HepG2 (cell line): ENCODE results near the gene TM4SF4. TPM values are rescaled to one million over a fixed set of nuclear protein-coding genes. Genes with fewer than 3 reads are reported as not detected.
"Not testable (repeated sequence)": the region's sequence is repeated elsewhere in the genome, so short reads cannot be mapped to it uniquely, and the experiment has no call there.

Experiments
- ATAC-seq: fragments of 200-7000 bp; cut with Tn5 transposase; 3 replicates; pipeline ENCODE4 v1.9.1; 2020; ENCODE audit warnings: mild to moderate bottlenecking, moderate library complexity
- BruUV-seq: library from RNA; stranded (reverse); fragments of 400-500 nt; replicated peaks from 2 replicates; lab custom pipeline; 2021; lab: Mats Ljungman, UMichigan
- CTCF ChIA-PET: fragments of 300-600 bp; formaldehyde crosslinking; extraction: SDS; loops from one replicate; lab custom pipeline; 2021; ENCODE audit warnings: low total read pairs, inconsistent platforms, low intra/inter-chr PET ratio; lab: Yijun Ruan, JAX
- POLR2A ChIA-PET: fragments of 350-600 bp; sonication (Branson Sonifier 250); formaldehyde crosslinking; loops from one replicate; lab custom pipeline; 2020; ENCODE audit warnings: antibody characterized with exemption, inconsistent platforms; lab: Yijun Ruan, JAX
- DNase-seq: peaks from one replicate; pipeline ENCODE4 v3.0.0-alpha.2; 2015; ENCODE audit warnings: low spot score
- FAIRE-seq: peaks from 3 replicates; lab custom pipeline; 2011; peaks lifted over from hg19 to GRCh38; lab: Jason Lieb, UNC
- H2AFZ ChIP-seq: one replicate; pipeline ENCODE4 v1.6.1; 2011; ENCODE audit warnings: low read length, inconsistent platforms
- H3K27ac ChIP-seq: fragments of 300-600 bp; 3 replicates; pipeline ENCODE4 v1.8.0; 2011; ENCODE audit warnings: mixed run types, mild to moderate bottlenecking, mixed read lengths, low read length, inconsistent platforms; ENCODE audit not compliant: insufficient read depth; ENCODE audit errors: extremely low read length
- H3K27me3 ChIP-seq, 2 experiments: fragments of 200-600 bp in 1 of 2; 2 replicates in 1 of 2; 3 replicates in 1 of 2; pipeline versions ENCODE4 v1.6.0 to v1.8.0; 2011; ENCODE audit warnings: low read length in 2 of 2, mild to moderate bottlenecking in 2 of 2, moderate library complexity in 2 of 2, inconsistent platforms in 1 of 2; ENCODE audit not compliant: insufficient read depth in 2 of 2, control insufficient read depth in 1 of 2
- H3K36me3 ChIP-seq, 2 experiments: fragments of 200-600 bp in 1 of 2; replicated peaks in 1 of 2; 2 replicates in 1 of 2; 3 replicates in 1 of 2; pipeline versions ENCODE4 v1.5.1 to v1.8.0; 2011; ENCODE audit warnings: low read length in 2 of 2, inconsistent platforms in 1 of 2; ENCODE audit not compliant: insufficient read depth in 2 of 2, control insufficient read depth in 1 of 2
- H3K4me1 ChIP-seq: 2 replicates; pipeline ENCODE4 v1.5.1; 2012; ENCODE audit warnings: low read length, inconsistent platforms; ENCODE audit not compliant: insufficient read depth
- H3K4me2 ChIP-seq: 2 replicates; pipeline ENCODE4 v1.6.0; 2011; ENCODE audit warnings: low read depth, low read length, inconsistent platforms
- H3K4me3 ChIP-seq, 3 experiments: fragments of 200-600 bp in 1 of 3; sonication (generic), shearing (Covaris generic) in 1 of 3; replicated peaks in 1 of 3; 2 replicates each; pipeline ENCODE4 v1.5.1; 2011 to 2016; ENCODE audit warnings: low read length in 3 of 3, inconsistent platforms in 2 of 3, low read depth in 2 of 3, mild to moderate bottlenecking in 2 of 3, control low read depth in 1 of 3, mixed read lengths in 1 of 3; ENCODE audit not compliant: insufficient read depth in 1 of 3
- H3K79me2 ChIP-seq: one replicate; pipeline ENCODE4 v1.6.1; 2011; ENCODE audit warnings: low read length, inconsistent platforms; ENCODE audit not compliant: insufficient read depth
- H3K9ac ChIP-seq: 2 replicates; pipeline ENCODE4 v1.6.0; 2011; ENCODE audit warnings: mild to moderate bottlenecking, low read depth, low read length, inconsistent platforms; ENCODE audit not compliant: insufficient read depth
- H3K9me3 ChIP-seq: 2 replicates; pipeline ENCODE4 v1.5.1; 2012; ENCODE audit warnings: mild to moderate bottlenecking, low read length
- H4K20me1 ChIP-seq: 2 replicates; pipeline ENCODE4 v1.6.0; 2011; ENCODE audit warnings: inconsistent platforms, mild to moderate bottlenecking, low read length, moderate library complexity; ENCODE audit not compliant: insufficient read depth
- CHD2 ChIP-seq: IDR thresholded peaks from 2 replicates; pipeline ENCODE4 v1.6.1; 2011; ENCODE audit warnings: low read depth, low read length, improper control_type of control experiment
- FOXA3 ChIP-seq: IDR thresholded peaks from 2 replicates; pipeline ENCODE4 v1.6.1; 2016; ENCODE audit warnings: missing genetic modification reagents, missing compliant biosample characterization
- KLF11 ChIP-seq: IDR thresholded peaks from 2 replicates; pipeline ENCODE4 v1.6.1; 2016; ENCODE audit warnings: missing compliant biosample characterization
- MEIS1 ChIP-seq: sonication (generic); formaldehyde crosslinking; IDR thresholded peaks from 2 replicates; pipeline ENCODE4 v1.9.0; 2021; ENCODE audit warnings: mild to moderate bottlenecking, missing genetic modification reagents, moderate library complexity, borderline replicate concordance
- POLR2AphosphoS5 ChIP-seq: IDR thresholded peaks from 2 replicates; pipeline ENCODE4 v1.6.1; 2012; ENCODE audit warnings: low read depth, low read length
- SAP130 ChIP-seq: IDR thresholded peaks from 2 replicates; pipeline ENCODE4 v1.6.1; 2016; ENCODE audit warnings: low read depth
- SMARCC2 ChIP-seq: fragments of 450-650 bp; IDR thresholded peaks from 2 replicates; pipeline ENCODE4 v1.6.1; 2017; ENCODE audit warnings: antibody characterized with exemption, mild to moderate bottlenecking
- ZBTB46 ChIP-seq: sonication (generic); formaldehyde crosslinking; IDR thresholded peaks from 2 replicates; pipeline ENCODE4 v1.4.0; 2020; ENCODE audit warnings: mild to moderate bottlenecking, missing genetic modification reagents, borderline replicate concordance
- WGBS: methylation state at CpG from one replicate; pipeline ENCODE4 v1.1.6; 2017; ENCODE audit warnings: low lambda C conversion rate; 5-methylcytosine and 5-hydroxymethylcytosine counted together
- in situ Hi-C: cut with HindIII; loops from 2 replicates; pipeline ENCODE4 v1.10.0; 2017; ENCODE audit warnings: low pct_unique_long_range_greater_than_20kb; ENCODE audit not compliant: extremely low pct_ligation_motif_present
- intact Hi-C: fragments of 100-400 bp; cut with micrococcal nuclease; formaldehyde crosslinking; loops from one replicate; pipeline ENCODE4 v1.10.0; 2022; ENCODE audit not compliant: unreplicated experiment
- polyA plus RNA-seq, 8 experiments: library from polyadenylated mRNA; depleted of rRNA in 3 of 8; stranded (reverse) in 7 of 8; unstranded in 1 of 8; fragments of >200 nt; fragmentation: Illumina TruSeq in 4 of 8; extraction: Trizol in 4 of 8; gene quantifications; 2 replicates each; pipeline versions ENCODE4 v1.2.1 to v1.2.3, GENCODE V29; 2011 to 2016; ENCODE audit warnings: low read depth in 4 of 8, missing spikeins in 1 of 8, mixed read lengths in 1 of 8; ENCODE audit not compliant: insufficient read depth in 1 of 8
- total RNA-seq, 5 experiments: library from RNA; depleted of rRNA; stranded (reverse); fragments of >200 nt; fragmentation: Illumina TruSeq; extraction: Trizol; gene quantifications; 2 replicates each; pipeline ENCODE4 v1.2.3, GENCODE V29; 2016; ENCODE audit warnings: low read depth in 1 of 5
- TF ChIP-seq, protein P1 (sequence below): sonication (generic); formaldehyde crosslinking; IDR thresholded peaks from one replicate; pipeline ENCODE4 v1.5.1; 2020; ENCODE audit warnings: mild to moderate bottlenecking, missing genetic modification reagents; ENCODE audit errors: not compliant biosample characterization

Gene TM4SF4
- total and polyA plus RNA-seq, 2 of the 13 experiments (the other 11 are each of a cell fraction or from before 2014, with no cell fraction given) = 0.63 to 0.95 TPM

GRCh38 chr3:149443545-149443912 is 31.0 kb upstream of the TM4SF4 start (continued):
- TF ChIP-seq, protein P1, sequence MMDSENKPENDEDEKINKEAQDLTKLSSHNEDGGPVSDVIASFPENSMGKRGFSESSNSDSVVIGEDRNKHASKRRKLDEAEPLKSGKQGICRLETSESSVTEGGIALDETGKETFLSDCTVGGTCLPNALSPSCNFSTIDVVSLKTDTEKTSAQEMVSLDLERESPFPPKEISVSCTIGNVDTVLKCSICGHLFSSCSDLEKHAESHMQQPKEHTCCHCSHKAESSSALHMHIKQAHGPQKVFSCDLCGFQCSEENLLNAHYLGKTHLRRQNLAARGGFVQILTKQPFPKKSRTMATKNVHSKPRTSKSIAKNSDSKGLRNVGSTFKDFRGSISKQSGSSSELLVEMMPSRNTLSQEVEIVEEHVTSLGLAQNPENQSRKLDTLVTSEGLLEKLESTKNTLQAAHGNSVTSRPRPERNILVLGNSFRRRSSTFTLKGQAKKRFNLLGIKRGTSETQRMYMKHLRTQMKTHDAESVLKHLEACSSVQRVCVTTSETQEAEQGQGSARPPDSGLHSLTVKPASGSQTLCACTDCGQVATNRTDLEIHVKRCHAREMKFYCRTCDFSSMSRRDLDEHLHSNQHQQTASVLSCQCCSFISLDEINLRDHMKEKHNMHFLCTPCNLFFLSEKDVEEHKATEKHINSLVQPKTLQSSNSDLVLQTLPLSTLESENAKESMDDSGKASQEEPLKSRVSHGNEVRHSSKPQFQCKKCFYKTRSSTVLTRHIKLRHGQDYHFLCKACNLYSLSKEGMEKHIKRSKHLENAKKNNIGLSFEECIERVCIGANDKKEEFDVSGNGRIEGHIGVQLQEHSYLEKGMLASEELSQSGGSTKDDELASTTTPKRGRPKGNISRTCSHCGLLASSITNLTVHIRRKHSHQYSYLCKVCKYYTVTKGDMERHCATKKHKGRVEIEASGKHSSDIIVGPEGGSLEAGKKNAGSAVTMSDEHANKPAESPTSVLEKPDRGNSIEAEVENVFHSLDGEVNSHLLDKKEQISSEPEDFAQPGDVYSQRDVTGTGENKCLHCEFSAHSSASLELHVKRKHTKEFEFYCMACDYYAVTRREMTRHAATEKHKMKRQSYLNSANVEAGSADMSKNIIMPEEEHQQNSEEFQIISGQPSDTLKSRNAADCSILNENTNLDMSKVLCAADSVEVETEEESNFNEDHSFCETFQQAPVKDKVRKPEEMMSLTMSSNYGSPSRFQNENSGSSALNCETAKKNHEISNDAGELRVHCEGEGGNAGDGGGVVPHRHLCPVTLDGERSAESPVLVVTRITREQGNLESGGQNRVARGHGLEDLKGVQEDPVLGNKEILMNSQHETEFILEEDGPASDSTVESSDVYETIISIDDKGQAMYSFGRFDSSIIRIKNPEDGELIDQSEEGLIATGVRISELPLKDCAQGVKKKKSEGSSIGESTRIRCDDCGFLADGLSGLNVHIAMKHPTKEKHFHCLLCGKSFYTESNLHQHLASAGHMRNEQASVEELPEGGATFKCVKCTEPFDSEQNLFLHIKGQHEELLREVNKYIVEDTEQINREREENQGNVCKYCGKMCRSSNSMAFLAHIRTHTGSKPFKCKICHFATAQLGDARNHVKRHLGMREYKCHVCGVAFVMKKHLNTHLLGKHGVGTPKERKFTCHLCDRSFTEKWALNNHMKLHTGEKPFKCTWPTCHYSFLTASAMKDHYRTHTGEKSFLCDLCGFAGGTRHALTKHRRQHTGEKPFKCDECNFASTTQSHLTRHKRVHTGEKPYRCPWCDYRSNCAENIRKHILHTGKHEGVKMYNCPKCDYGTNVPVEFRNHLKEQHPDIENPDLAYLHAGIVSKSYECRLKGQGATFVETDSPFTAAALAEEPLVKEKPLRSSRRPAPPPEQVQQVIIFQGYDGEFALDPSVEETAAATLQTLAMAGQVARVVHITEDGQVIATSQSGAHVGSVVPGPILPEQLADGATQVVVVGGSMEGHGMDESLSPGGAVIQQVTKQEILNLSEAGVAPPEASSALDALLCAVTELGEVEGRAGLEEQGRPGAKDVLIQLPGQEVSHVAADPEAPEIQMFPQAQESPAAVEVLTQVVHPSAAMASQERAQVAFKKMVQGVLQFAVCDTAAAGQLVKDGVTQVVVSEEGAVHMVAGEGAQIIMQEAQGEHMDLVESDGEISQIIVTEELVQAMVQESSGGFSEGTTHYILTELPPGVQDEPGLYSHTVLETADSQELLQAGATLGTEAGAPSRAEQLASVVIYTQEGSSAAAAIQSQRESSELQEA (CRISPR knock-in tag) = no peak
- TF ChIP-seq KLF11 (no peak), SMARCC2 (no peak), CHD2 (no peak), SAP130 (CRISPR knock-in tag) (no peak), POLR2AphosphoS5 (no peak), FOXA3 (CRISPR knock-in tag) (no peak), ZBTB46 (CRISPR knock-in tag) (no peak), MEIS1 (CRISPR knock-in tag) (no peak)

GRCh38 chr3:149444867-149445266 is 29.6 kb upstream of the TM4SF4 start:
- intact Hi-C loops, H2AFZ ChIP-seq, BruUV-seq, DNase-seq, H4K20me1 ChIP-seq, H3K36me3 ChIP-seq, ATAC-seq, in situ Hi-C loops, H3K9ac ChIP-seq, H3K79me2 ChIP-seq, H3K4me3 ChIP-seq, H3K9me3 ChIP-seq, CTCF ChIA-PET, H3K4me2 ChIP-seq, POLR2A ChIA-PET, FAIRE-seq, H3K27ac ChIP-seq, H3K27me3 ChIP-seq: not testable (repeated sequence)
- H3K4me1 ChIP-seq = peaks cover 17% of the 10 kb centered on the region; the same call in 1 of the 2 replicates
- WGBS = no CpG with 5 or more reads among the region's 26 CpGs
